ELF-1 (cell line): ENCODE data around the gene ZFP2.
"Not testable (repeated sequence)": the region's sequence is repeated elsewhere in the genome, so short reads cannot be mapped to it uniquely, and the experiment has no call there.

Source experiments
- DNase-seq: peaks from one replicate; pipeline ENCODE4 v3.0.0-alpha.2; 2016; ENCODE audit warnings: low read depth, low spot score

ZFP2 gene

GRCh38 chr5:178895615-178896571, at the start of gene ZFP2:
ZFP2 (plus strand) TSS chr5:178895913; CDS start chr5:178931314, 35,401 bp downstream.
- peak; percentile 83 for DNase-seq

GRCh38 chr5:178849316-178849715, 46.4 kb upstream of the ZFP2 start:
- DNase-seq, result no peak

- DNase-seq, result no peak
Measured at GRCh38 chr5:178851951-178852350, 43.8 kb upstream of the ZFP2 start.

DNA sequence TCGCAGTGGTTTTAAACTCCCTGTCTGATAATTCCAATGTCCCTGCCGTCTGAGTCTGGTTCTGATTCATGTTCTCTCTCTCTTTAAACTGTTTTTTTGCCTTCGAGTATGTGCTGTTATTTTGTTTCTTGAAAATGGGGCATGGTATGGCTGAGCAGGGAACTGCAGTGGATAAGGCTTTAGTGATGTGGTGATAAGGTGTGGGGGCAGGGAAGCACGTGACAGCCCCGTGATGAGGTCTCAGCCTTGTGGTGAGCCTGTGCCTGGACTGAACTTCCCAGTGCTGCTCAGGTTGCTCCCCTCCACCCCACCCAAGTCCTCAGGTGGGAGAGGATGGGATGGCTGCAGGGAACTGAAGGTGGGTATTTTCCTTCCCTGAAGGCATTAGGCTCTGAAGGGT, 41.4 kb upstream of the ZFP2 start:
- DNase-seq, result peak; percentile 9

- DNase-seq, result peak; percentile 96
Measured at GRCh38 chr5:178859625-178860521, 35.8 kb upstream of the ZFP2 start, which contains the start of gene ZNF354B. ZNF354B (plus strand) TSS chr5:178859953; CDS start chr5:178861048, 1,095 bp downstream.

GRCh38 chr5:178860615-178861014, 35.1 kb upstream of the ZFP2 start:
- not testable (repeated sequence) for DNase-seq

GRCh38 chr5:178861627-178862026, 34.1 kb upstream of the ZFP2 start:
- DNase-seq, result no peak

DNA sequence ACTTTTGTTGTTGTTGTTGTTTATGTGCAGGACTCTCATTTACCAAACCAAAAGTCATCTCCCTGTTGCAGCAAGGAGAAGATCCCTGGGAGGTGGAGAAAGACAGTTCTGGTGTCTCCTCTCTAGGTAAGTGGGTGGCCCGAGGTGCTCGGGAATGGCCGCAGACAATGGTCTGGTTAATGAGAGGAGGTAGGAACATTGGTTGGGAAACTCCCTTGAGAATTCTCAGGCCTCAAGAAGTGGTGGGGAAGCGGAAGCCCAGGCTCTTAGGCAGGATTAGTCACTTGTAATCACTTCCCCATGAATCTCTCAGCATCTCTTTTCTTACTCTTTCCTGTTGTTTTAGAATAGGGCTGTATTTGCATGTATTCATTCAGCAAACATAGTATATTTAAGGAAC, 28.8 kb upstream of the ZFP2 start:
- DNase-seq, result no peak

DNA sequence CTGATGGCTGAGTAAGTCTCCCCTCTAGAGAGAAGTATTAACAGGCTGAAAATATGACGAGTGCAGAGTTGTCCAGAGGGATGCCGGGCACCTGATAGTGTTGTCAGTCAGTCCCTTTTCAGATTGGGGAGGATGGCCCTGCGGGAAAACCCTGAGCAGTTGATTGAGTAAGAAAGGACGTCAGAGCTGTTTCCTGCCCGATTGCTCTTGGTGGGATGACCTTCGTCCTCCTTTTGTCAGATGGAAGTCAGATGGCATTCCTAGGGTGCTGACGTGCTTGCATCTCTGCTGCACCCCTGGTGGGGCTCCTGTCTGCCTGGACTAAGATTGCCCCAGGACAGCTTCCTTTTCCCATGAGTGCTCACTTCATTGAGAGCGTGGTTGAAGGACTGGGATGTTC, 26.1 kb upstream of the ZFP2 start:
- DNase-seq, result no peak

DNA sequence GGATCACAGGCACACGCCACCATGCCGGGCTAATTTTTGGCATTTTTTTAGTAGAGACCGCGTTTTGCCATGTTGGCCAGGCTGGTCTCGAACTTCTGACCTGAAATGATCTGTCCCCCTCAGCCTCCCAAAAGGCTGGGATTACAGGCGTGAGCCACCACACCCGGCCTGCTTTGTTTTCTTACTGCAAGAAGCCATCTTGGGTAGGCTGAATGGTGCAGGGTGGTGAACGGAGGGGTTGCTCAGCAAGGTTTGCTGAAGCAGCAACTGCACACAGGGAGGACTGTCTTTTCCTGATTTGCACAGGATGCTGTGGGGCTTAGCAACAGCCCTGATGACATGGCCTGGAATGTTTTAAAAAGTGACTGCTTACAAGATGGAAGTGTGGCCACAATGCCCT, 25.3 kb upstream of the ZFP2 start:
- DNase-seq, result no peak

DNA sequence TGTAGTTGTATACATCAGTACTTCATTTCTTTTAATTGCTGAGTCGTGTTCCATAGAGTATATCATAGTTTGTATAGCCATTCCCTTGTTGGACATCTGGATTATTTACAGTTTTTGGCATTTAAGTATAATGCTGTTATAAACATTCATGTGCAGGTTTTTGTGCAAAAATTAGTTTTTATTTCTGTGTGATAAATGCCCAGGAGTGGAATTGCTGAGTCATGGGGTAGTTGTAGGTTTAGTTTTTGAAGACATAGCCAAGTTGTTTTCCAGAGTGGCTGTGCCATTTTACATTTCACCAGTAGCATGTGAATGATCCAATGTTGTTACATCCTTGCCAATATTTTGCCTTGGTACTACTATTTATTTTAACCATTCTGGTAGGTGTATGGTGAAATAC, 23.4 kb upstream of the ZFP2 start:
- DNase-seq, result no peak

- not testable (repeated sequence) for DNase-seq
Measured at GRCh38 chr5:178883115-178883694, 12.5 kb upstream of the ZFP2 start.

- DNase-seq, result no peak
Measured at GRCh38 chr5:178883815-178884430, 11.8 kb upstream of the ZFP2 start.

DNA sequence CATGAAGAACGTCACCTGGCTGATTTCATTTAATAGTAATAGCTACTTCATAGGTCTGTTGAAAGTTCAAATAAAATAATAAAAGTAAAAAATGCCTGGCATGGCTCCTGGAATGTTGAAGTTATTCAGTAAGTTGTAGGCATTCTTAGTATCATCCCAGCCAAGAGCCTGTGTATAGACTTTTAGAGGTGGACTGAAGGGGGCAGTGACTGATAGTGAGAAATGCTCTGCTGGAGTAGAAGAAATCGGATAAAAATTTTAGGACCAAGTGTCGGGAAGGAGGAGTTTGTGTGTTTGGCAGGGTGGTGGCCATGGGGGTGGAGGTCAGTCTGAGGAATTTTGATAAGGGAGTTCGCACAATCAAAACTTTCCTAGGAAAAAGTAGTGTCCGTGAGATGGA, 3.6 kb downstream of the ZFP2 start:
- no peak for DNase-seq

- no peak for DNase-seq
Measured at GRCh38 chr5:178902849-178903248, 7.1 kb downstream of the ZFP2 start.

GRCh38 chr5:178931846-178932760, 36.4 kb downstream of the ZFP2 start:
- no peak for DNase-seq

- DNase-seq, result peak; percentile 97
Measured at GRCh38 chr5:178940569-178941360, 45.1 kb downstream of the ZFP2 start, which contains the start of gene ZNF454. ZNF454 (plus strand) TSS chr5:178941198; CDS start chr5:178942792, 1,594 bp downstream.

- no peak for DNase-seq
Measured at GRCh38 chr5:178941361-178941760, 45.6 kb downstream of the ZFP2 start.

- DNase-seq, result no peak
Measured at GRCh38 chr5:178965465-178966055, 69.8 kb downstream of the ZFP2 start.
